Heart left ventricle (tissue), 16 donors: Measurements from ENCODE around the gene ESPNL. TPM values are rescaled to one million over a fixed set of nuclear protein-coding genes. Genes with fewer than 3 reads are reported as not detected.

ENCODE experiments used
- ATAC-seq, 4 donors: fragments of 200-7000 bp; cut with Tn5 transposase; one replicate each; pipeline ENCODE4 v1.9.1; 2020 to 2022; ENCODE audit warnings: moderate library complexity in 4 of 4, mild to moderate bottlenecking in 3 of 4, moderate number of reproducible peaks in 1 of 4
- DNase-seq, 5 donors: peaks; one replicate each; pipeline ENCODE4 v3.0.0-alpha.2; 2020
- H3K27ac ChIP-seq, 12 donors: fragments of 200-600 bp; sonication (generic) in 4 of 12; one replicate each; pipeline versions ENCODE4 v1.5.0 to v1.8.0; 2016 to 2022; ENCODE audit warnings: mild to moderate bottlenecking in 2 of 12
- H3K27me3 ChIP-seq, 9 donors: fragments of 200-600 bp; sonication (generic) in 2 of 9; one replicate each; pipeline versions ENCODE4 v1.5.1 to v1.8.0; 2016 to 2022; ENCODE audit warnings: mild to moderate bottlenecking in 3 of 9
- H3K36me3 ChIP-seq, 9 donors: fragments of 200-600 bp; sonication (generic) in 2 of 9; one replicate each; pipeline versions ENCODE4 v1.5.0 to v1.8.0; 2018 to 2022; ENCODE audit warnings: mild to moderate bottlenecking in 2 of 9
- H3K4me1 ChIP-seq, 12 donors: fragments of 200-600 bp; sonication (generic) in 4 of 12; one replicate each; pipeline versions ENCODE4 v1.5.0 to v1.8.0; 2016 to 2022; ENCODE audit warnings: mild to moderate bottlenecking in 3 of 12
- H3K4me3 ChIP-seq, 12 donors: fragments of 200-600 bp; sonication (generic) in 4 of 12; one replicate each; pipeline versions ENCODE4 v1.5.0 to v1.8.0; 2017 to 2022; ENCODE audit warnings: mild to moderate bottlenecking in 9 of 12, moderate library complexity in 4 of 12
- H3K9me3 ChIP-seq, 12 donors: fragments of 200-600 bp; sonication (generic) in 4 of 12; one replicate each; pipeline versions ENCODE4 v1.5.0 to v1.8.0; 2016 to 2022; ENCODE audit warnings: mild to moderate bottlenecking in 1 of 12
- POLR2A ChIP-seq, 2 donors: fragments of 450-650 bp; IDR thresholded peaks; one replicate each; pipeline ENCODE4 v1.6.1; 2017; ENCODE audit warnings: antibody characterized with exemption in 2 of 2, mild to moderate bottlenecking in 2 of 2, moderate library complexity in 2 of 2
- WGBS, 4 donors: extraction: QIAGEN DNeasy Blood & Tissue Kit in 2 of 4; methylation state at CpG; one replicate each; pipeline versions ENCODE4 v1.1.5 to v1.1.7; 2013 to 2018; 5-methylcytosine and 5-hydroxymethylcytosine counted together
- intact Hi-C, 10 donors: fragments of 100-400 bp; cut with DNase I; formaldehyde crosslinking; loops; one replicate each; pipeline versions ENCODE4 v1.11.1 to v1.14.2; 2022
- polyA plus RNA-seq, 2 donors: library from polyadenylated mRNA; stranded (reverse); fragments of 200-250 nt; gene quantifications; one replicate each; pipeline ENCODE4 v1.2.3, GENCODE V29; 2013
- total RNA-seq, 9 donors: library from RNA; depleted of rRNA in 2 of 9; stranded (reverse); fragments of >200 nt in 2 of 9; fragmentation: NEBNext Ultra II Directional in 3 of 9; extraction: Animal tissue kit (Norgen Biotek cat#: 25700) in 3 of 9; gene quantifications; one replicate each; pipeline versions ENCODE4 v1.1.0 to v1.2.4, GENCODE V29; 2016 to 2023
- TF ChIP-seq, protein P1 (sequence below), 12 donors: fragments of 200-600 bp; sonication (generic) in 4 of 12; IDR thresholded peaks; one replicate each; pipeline versions ENCODE4 v1.5.0 to v1.8.0; 2018 to 2022; ENCODE audit warnings: antibody characterized with exemption in 12 of 12, mild to moderate bottlenecking in 5 of 12
- donor health status: ischemic (EF 13 %, LVEDD 7.1; RV severe dilation, severe dysfunction).
- donor health status: healthy with polysubstance abuse.
- donor health status: DM: no; HTN: yes; CAD: no.
- donor health status: DM: no; HTN: no; CAD: no.
- donor health status: ischemic (EF 25% LVEDD 6.9; RV normal size, moderate dysfunction).
- donor health status: ischemic (EF 25% LVEDD 5.7; RV mildly dilated, moderate dysfunction).
- donor health status: healthy.
- donor health status: DM: yes; HTN: yes; CAD: no.
- donor health status: ischemic (EF 35%, LVEDD 5.7; RV mildly dilated, moderate dysfunction).
- donor health status: nonischemic (EF 11% LVEDD 7.7; RV severe dilation, severe dysfunction).
- donor health status: DM: yes; HTN: yes; CAD: no.
- donor health status: PGD.
- donor health status: ischemic (EF 29% LVEDD 5.4; RV normal size, mild dysfunction).
- donor health status: nonischemic (EF 23%, LVEDD 6.1; RV moderate dilation, normal function).

The ESPNL gene
- total and polyA plus RNA-seq, 11 donors: 0.05 to 1.2 (median 0.27) TPM; not detected in 2

DNA sequence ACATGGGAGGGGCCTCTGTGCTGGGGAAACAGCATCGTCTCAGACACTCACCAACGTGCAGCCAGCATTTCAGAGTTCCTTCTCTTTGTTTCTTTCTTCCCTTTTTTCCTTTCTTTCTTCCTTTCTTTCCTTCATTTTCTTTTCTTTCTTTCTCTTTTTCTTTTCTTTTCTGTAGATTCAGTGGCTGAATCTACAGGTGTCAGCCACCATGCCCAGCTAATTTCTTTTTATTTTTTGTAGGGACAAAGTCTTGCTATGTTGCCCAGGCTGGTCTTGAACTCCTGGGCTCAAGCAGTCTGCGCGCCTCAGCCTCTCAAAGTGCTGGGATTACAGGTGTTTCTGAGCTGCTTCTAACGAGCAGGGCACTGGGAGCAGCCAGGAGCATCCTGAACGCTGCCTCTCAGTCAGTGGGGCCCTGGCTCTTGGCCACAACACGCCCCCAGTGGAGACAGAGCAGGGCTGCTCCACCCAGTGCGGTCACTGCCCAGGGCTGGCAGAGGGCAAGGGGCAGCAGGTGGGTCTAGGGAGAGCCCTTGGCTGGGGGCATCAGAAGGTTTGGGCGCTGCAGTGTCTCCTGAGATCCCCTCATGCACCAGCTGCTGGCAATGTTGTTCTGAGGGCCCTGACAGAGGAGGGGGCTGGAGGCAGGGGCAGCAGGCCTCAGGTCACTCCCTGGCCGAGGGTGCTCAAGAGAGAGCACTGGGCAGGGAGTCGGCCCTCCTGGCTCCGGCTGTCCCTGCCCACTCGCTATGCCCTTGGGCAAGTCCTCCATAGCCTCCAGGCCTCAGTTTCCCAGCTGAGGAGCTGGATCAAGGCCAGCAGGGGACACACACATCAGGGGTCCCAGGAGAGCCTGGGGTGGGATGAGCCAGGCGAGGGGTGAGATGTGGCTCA lies 33.6 kb downstream of the ESPNL start:
- Histone ChIP-seq H3K4me1 (peaks cover 0 to 23% (median 11%) of the 10 kb centered on the region in 12 donors), H3K4me3 (no peak overlapping the region), H3K27me3 (no peaks in the 10 kb centered on the region), H3K36me3 (no peaks in the 10 kb centered on the region), H3K27ac (no peak overlapping the region), H3K9me3 (no peaks in the 10 kb centered on the region)
- TF ChIP-seq, protein P1, sequence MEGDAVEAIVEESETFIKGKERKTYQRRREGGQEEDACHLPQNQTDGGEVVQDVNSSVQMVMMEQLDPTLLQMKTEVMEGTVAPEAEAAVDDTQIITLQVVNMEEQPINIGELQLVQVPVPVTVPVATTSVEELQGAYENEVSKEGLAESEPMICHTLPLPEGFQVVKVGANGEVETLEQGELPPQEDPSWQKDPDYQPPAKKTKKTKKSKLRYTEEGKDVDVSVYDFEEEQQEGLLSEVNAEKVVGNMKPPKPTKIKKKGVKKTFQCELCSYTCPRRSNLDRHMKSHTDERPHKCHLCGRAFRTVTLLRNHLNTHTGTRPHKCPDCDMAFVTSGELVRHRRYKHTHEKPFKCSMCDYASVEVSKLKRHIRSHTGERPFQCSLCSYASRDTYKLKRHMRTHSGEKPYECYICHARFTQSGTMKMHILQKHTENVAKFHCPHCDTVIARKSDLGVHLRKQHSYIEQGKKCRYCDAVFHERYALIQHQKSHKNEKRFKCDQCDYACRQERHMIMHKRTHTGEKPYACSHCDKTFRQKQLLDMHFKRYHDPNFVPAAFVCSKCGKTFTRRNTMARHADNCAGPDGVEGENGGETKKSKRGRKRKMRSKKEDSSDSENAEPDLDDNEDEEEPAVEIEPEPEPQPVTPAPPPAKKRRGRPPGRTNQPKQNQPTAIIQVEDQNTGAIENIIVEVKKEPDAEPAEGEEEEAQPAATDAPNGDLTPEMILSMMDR (IDR thresholded peaks at IDR 0.05): no peak
- no peak for TF ChIP-seq POLR2A (IDR thresholded peaks at IDR 0.05)
- ATAC-seq (no peak), DNase-seq (peak in 3 of 5 donors; percentile 23 to 44 (median 24))
- WGBS, 4 donors: 67 to 76% (median 71%) methylated on average over 12 to 14 of the region's 14 CpGs
- intact Hi-C loops: no loop called here

DNA sequence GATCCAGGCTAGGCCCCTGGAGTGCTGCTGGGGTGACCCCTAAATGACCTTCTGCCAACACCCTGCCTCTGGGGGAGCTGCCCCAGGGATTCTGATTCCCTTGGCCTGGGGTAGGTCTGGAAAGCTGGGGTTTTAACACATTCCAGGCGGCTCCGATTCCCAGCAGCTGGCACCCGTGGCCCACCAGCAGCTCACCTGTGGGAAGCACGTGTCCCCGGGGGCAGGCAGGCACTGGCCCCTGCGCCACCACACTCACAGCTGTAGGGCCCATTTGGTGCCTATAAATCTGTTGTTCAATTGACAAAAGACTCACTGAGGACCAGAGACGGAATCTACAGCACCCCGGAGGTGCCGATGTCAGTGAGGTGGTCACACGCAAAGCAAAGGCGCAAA lies 34.2 kb downstream of the ESPNL start:
- 89 to 95% (median 93%) methylated on average over 7 to 11 of the region's 11 CpGs for WGBS, 4 donors
- no peaks in the 10 kb centered on the region for H3K36me3 ChIP-seq
- no peaks in the 10 kb centered on the region for H3K9me3 ChIP-seq
- no peak for TF ChIP-seq POLR2A (IDR thresholded peaks at IDR 0.05)
- TF ChIP-seq, protein P1 (IDR thresholded peaks at IDR 0.05): no peak
- ATAC-seq: no peak
- peak in 2 of 5 donors; percentile 13 to 40 for DNase-seq
- peaks cover 0 to 30% (median 15%) of the 10 kb centered on the region in 12 donors for H3K4me1 ChIP-seq
- H3K4me3 ChIP-seq: no peak overlapping the region
- no peaks in the 10 kb centered on the region for H3K27me3 ChIP-seq
- H3K27ac ChIP-seq: no peak overlapping the region
- intact Hi-C loops: no loop called here

DNA sequence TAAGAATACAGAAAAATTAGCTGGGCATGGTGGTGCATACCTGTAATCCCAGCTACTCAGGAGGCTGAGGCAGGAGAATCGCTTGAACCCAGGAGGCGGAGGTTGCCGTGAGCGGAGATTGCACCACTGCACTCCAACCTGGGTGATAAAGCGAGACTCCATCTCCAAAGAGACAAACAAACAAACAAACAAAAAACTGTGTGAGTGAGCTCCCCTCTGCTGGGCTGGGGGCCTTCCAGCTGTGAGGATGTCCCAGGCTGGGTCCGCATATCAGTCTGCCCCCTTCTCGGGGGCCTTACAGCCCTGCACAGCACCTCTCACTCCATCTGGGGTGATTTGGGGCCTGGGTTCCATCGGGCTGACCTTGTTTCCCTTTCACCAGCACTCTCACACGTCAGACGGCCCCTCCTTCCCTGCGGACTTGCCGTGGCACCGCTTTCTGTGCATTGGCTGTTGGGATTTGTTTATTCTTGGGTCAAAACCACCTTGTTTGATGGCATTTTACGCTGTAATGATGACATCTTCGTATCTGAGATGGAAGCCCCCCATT lies 35.5 kb downstream of the ESPNL start:
- Histone ChIP-seq H3K36me3 (no peaks in the 10 kb centered on the region), H3K27me3 (no peaks in the 10 kb centered on the region), H3K27ac (no peak overlapping the region), H3K9me3 (no peaks in the 10 kb centered on the region), H3K4me1 (peaks cover 0 to 38% (median 18%) of the 10 kb centered on the region in 12 donors), H3K4me3 (no peak overlapping the region)
- ATAC-seq (no peak), DNase-seq (peak in 2 of 5 donors; percentile 13 to 32)
- WGBS, 4 donors: 83 to 85% (median 84%) methylated on average over 15 of the region's 15 CpGs
- TF ChIP-seq, protein P1 (IDR thresholded peaks at IDR 0.05): no peak
- intact Hi-C loops: loop anchor here in 3 of 10 donors (5.0 kb wide), 3 partner anchors 73 to 278 kb away; partner anchors contain the start of genes RAMP1 (in 1 of the 3) and SCLY (in 1 of the 3)
